ENCODE data around the gene SECISBP2.

GRCh38 chr9:89386797-89387196 lies 68.5 kb downstream of the SECISBP2 start:
- TF ChIP-seq CTCF (IDR thresholded peaks at IDR 0.05) (no peak), POLR2A (IDR thresholded peaks at IDR 0.05) (no peak)

Data from breast epithelium (tissue), 3 donors.